Activated naive CD4-positive, alpha-beta T cell treated with anti-CD3 and anti-CD28 coated beads, Interleukin-2, amount 50 U/mL, for 72 hours (primary cell): Measurements from ENCODE around the gene ATP8B1. TPM values are rescaled to one million over a fixed set of nuclear protein-coding genes. Genes with fewer than 3 reads are reported as not detected.
"Not testable (repeated sequence)": the region's sequence is repeated elsewhere in the genome, so short reads cannot be mapped to it uniquely, and the experiment has no call there.

Experiments
- ATAC-seq, 2 donors: fragments of 150-1000 bp; cut with Tn5 transposase; 2 replicates each; pipeline ENCODE4 v1.10.0; 2021; ENCODE audit warnings: mild to moderate bottlenecking in 2 of 2, moderate library complexity in 2 of 2
- DNase-seq, 2 donors: peaks; one replicate each; pipeline ENCODE4 v3.0.0; 2021 to 2022; ENCODE audit warnings: low spot score in 2 of 2
- H3K27ac Mint-ChIP-seq, 2 donors: one replicate each; pipeline ENCODE4 v1.8.0; 2022; ENCODE audit warnings: mild to moderate bottlenecking in 2 of 2, mixed read lengths in 2 of 2
- H3K36me3 Mint-ChIP-seq, 2 donors: one replicate each; pipeline ENCODE4 v1.8.0; 2022; ENCODE audit warnings: mixed read lengths in 2 of 2
- H3K9me3 Mint-ChIP-seq, 2 donors: one replicate each; pipeline ENCODE4 v1.8.0; 2022; ENCODE audit warnings: mixed read lengths in 2 of 2
- total RNA-seq, 2 donors: library from RNA; stranded (reverse); gene quantifications; one replicate each; pipeline ENCODE4 v1.2.3, GENCODE V29; 2022

ATP8B1 gene
- total RNA-seq, 2 donors from 2014 or later, result not detected

DNA sequence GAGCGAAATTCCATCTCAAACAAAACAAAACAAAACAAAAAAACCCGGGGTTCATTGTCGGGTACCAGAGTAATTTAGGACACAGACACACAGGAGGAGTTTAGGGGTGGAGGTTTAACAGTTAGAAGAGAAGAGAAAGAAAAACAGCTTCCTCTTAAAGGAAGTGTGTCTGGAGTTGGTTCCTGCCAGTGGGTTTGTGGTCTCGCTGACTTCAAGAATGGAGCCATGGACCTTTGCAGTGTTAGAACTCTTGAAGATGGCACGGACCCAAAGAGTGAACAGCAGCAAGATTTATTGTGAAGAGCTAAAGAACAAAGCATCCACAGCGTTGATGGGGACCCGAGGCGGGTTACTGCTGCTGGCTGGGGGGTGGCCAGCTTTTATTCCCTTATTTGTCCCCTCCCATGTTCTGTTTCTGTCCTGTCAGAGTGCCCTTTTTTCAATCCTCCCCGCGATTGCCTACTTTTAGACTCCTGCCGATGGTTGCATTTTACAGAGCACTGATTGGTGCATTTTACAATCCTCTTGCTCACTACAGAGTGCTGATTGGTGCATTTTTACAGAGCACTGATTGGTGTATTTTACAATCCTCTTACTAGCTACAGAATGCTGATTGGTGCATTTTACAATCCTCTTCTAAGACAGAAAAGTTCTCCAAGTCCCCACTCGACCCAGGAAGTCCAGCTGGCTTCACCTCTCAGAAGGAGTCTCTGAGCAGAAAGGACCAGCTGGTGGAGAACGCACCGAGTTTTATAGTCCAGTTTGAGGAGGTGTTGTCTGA, 28.7 kb upstream of the ATP8B1 start:
- ATAC-seq, result no peak
- DNase-seq, result no peak
- H3K36me3 Mint-ChIP-seq, result peaks cover 24 to 33% of the 10 kb centered on the region in 2 donors
- H3K9me3 Mint-ChIP-seq, result peaks cover 4 to 13% of the 10 kb centered on the region in 2 donors
- H3K27ac Mint-ChIP-seq, result no peak overlapping the region

DNA sequence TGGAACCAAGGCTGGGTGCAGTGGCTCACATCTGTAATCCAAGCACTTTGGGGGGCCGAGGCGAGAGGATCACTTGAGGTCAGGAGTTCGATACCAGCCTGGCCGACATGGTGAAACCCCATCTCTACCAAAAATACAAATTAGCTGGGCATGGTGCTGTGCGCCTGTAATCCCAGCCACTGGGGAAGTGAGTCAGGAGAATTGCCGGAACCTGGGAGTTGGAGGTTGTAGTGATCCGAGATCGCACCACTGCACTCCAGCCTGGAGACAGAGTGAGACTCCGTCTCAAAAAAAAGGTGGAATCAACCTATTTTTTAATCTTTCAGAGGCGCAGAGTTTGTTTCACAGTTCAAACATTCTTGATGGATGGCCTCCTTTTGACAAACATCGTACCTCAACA, 24.5 kb upstream of the ATP8B1 start:
- H3K9me3 Mint-ChIP-seq, result peaks cover under 1 to 9% of the 10 kb centered on the region in 2 donors
- ATAC-seq (no peak), DNase-seq (no peak)
- H3K27ac Mint-ChIP-seq, result no peak overlapping the region
- peaks cover 11 to 15% of the 10 kb centered on the region in 2 donors for H3K36me3 Mint-ChIP-seq

DNA sequence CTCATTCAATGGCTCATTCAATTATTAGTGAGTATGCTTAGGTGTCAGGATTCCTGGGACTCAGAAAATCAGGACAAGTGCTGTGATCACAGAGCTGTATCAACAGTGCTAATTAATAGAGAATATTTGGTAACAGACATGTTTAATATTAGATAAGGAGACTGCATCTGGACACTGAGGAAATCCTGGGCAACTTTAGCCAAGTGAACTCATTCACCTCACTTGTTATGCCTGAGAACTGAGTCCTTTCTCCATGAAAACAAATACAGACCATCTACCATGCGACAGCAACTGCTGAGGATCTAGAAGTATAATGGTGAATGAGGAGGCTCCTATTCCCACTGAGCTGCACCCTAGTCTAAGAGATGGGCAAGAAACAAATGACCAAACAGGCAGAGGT, 23.1 kb upstream of the ATP8B1 start:
- H3K9me3 Mint-ChIP-seq, result peaks cover 0 to under 1% of the 10 kb centered on the region in 2 donors
- ATAC-seq (no peak), DNase-seq (no peak)
- no peak overlapping the region for H3K27ac Mint-ChIP-seq
- H3K36me3 Mint-ChIP-seq, result peaks cover 2 to 4% of the 10 kb centered on the region in 2 donors

DNA sequence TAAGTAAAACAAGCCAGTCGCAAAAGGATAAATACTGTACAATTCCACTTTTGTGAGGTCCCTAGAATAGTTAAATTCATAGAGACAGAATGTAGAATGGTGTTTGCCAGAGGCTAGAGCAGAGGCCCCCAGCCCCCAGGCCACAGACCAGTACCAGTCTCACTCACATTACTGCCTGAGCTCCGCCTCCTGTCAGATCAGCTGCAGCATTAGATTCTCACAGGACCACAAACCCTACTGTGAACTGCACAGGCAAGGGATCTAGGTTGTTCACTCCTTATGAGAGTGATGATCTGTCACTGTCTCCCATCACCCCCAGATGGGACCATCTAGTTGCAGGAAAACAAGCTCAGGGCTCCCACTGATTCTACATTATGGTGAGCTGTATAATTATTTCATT, 17.5 kb upstream of the ATP8B1 start:
- not testable (repeated sequence) for H3K36me3 Mint-ChIP-seq, H3K9me3 Mint-ChIP-seq, DNase-seq, H3K27ac Mint-ChIP-seq, ATAC-seq

DNA sequence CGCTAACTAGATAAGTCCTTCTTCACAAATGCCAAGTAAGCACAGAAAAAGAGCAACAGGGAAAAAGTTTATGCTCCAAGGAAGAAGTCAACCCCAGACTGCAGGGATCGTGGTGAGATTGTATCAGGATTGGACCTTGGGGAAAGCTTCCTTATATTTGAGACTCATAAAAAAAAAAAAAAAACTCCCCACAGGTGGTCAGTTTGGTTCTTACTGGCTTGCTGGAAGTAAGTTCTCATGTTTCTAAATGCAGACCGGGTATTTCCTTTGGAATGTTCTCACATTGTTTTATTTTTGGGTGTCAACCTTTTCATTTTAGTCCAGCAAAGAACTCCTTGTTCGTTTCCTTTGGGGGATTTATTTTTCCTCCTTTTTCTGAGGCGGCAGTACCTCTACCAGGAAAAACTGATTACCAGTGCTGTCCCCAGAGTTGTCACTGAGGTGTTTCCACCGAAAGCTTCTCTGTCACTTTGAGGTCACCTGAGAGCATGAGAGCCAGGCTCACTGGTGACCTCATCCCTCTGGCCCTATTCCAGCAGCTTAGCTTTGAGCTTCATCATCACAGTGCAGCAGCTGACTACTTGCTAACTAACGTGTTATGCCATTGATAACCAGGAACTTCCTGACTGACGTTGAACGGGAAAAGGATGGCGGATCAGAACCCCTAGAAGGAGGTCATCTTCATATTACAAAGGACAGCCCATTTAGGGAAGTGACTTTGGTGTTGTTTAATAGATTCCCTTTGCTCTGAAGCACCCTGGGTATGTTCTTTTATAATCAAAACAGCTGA, 16.8 kb upstream of the ATP8B1 start:
- ATAC-seq, result peak in 1 of 2 donors; percentile 37
- peaks cover 0 to 5% of the 10 kb centered on the region in 2 donors for H3K9me3 Mint-ChIP-seq
- no peaks in the 10 kb centered on the region for H3K36me3 Mint-ChIP-seq
- DNase-seq, result no peak
- H3K27ac Mint-ChIP-seq, result no peak overlapping the region

DNA sequence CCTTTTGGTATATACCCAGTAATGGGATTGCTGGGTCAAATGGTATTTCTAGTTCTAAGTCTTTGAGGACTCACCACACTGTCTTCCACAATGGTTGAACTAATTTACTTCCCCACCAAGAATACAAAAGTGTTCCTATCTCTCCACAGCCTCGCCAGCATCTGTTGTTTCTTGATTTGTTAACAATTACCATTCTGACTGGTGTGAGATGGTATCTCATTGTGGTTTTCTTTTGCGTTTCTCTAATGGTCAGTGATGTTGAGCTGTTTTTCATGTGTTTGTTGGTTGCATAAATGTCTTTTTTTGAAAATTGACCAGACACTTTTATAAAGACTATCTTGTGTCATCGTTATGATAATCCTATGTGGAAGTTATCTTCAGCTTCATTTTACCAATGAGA, 16.0 kb upstream of the ATP8B1 start:
- no peak for DNase-seq
- Mint-ChIP-seq H3K27ac (no peak overlapping the region), H3K9me3 (peaks cover 0 to 7% of the 10 kb centered on the region in 2 donors), H3K36me3 (no peaks in the 10 kb centered on the region)
- no peak for ATAC-seq

DNA sequence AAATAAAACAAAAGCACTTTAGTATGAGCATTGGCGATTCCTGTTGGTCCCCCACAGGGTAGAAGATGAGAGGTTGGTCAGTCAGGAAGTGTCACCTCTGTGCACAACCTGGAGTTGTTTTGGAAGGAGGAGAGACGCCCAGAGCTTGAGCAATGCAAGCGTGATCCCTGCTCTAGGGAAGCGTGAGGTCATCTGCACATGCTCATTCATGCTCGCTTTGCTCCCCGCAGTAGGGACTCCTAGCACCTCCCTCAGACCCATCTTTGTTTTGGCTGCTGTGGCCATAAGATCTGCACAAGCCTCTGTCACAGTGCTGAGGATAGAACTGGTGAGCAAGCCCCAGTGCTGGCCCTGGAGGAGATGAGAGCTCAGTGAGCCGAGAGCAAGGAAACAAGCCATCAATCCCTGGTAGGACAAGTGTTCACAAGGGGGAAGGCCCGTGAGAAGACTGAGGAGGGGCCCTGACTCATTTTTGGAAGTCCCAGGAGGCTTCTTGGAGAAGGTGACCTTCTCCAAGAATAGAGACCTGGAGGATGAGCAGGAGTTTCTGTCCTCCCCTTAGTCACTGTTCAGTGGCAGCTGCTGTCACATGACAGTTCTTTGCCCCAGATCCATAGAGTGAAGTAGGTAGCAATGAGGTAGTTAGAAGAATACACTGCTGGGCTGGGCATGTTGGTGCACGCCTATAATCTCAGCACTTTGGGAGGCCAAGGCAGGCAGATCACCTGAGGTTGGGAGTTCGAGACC, 13.3 kb upstream of the ATP8B1 start:
- peak in 1 of 2 donors; percentile 43 for ATAC-seq
- Mint-ChIP-seq H3K9me3 (peaks cover 6 to 16% of the 10 kb centered on the region in 2 donors), H3K36me3 (peaks cover 9 to 12% of the 10 kb centered on the region in 2 donors), H3K27ac (no peak overlapping the region)
- no peak for DNase-seq

DNA sequence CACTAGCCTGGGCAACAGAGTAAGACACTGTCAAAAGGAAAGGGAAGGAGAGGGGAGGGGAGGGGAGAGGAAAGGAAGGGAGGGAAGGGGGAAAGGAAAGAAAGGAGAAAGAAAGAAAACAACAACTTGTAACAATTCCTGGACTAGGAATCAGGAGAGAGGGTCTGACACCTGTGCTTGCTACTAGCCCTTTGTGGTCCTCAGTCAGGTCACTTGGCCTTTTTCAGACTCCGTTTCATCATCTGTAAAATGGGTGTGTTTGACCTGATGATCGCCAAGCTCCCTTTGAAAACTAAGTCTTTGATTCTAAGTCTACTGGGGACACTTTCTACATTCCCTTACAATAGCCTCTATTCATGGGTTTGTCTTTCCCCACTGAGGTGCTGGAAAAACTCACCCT, 11.4 kb upstream of the ATP8B1 start:
- no peak overlapping the region for H3K27ac Mint-ChIP-seq
- DNase-seq, result no peak
- no peak for ATAC-seq
- peaks cover 9 to 14% of the 10 kb centered on the region in 2 donors for H3K36me3 Mint-ChIP-seq
- H3K9me3 Mint-ChIP-seq, result peaks cover 9 to 19% of the 10 kb centered on the region in 2 donors

DNA sequence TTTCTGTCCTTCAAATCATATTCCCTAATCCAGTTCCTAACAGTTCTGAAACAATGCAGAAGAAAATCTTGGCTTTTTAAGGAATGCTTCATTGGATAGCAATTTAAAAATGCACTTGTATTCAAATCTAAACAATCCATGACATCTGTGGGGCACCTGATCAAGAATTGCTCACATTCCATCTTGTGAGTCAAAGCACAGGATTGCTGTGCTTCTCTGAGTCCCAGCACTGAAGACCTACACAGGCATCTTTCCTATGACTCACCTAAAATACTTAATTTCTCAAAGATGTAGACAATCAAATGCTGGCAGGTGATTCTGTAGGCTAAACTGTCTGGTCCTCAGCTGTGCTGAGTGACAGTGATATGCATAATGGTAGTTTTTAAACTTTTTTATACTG, 10.1 kb upstream of the ATP8B1 start:
- DNase-seq (no peak), ATAC-seq (no peak)
- Mint-ChIP-seq H3K36me3 (peaks cover 9 to 14% of the 10 kb centered on the region in 2 donors), H3K27ac (no peak overlapping the region), H3K9me3 (peaks cover 9 to 18% of the 10 kb centered on the region in 2 donors)

DNA sequence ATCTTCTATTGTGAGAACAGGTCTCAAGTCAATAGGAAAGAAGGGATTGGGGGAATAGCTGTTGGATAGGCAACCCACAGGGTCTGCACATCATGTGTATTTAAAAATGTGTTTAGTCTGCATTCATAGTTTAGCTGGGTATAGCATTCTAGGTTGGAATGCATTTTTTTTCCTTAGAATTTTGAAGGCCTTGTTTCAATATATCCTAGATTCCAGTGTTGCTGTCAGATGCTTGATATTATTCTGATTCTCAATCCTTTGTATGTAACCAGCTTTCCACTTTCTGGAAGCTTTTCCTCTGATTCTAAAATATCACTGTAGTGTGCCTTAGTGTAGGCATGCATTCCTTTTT, 9.0 kb upstream of the ATP8B1 start:
- ATAC-seq (no peak), DNase-seq (no peak)
- Mint-ChIP-seq H3K9me3 (peaks cover 9 to 16% of the 10 kb centered on the region in 2 donors), H3K36me3 (peaks cover 9 to 14% of the 10 kb centered on the region in 2 donors), H3K27ac (no peak overlapping the region)

DNA sequence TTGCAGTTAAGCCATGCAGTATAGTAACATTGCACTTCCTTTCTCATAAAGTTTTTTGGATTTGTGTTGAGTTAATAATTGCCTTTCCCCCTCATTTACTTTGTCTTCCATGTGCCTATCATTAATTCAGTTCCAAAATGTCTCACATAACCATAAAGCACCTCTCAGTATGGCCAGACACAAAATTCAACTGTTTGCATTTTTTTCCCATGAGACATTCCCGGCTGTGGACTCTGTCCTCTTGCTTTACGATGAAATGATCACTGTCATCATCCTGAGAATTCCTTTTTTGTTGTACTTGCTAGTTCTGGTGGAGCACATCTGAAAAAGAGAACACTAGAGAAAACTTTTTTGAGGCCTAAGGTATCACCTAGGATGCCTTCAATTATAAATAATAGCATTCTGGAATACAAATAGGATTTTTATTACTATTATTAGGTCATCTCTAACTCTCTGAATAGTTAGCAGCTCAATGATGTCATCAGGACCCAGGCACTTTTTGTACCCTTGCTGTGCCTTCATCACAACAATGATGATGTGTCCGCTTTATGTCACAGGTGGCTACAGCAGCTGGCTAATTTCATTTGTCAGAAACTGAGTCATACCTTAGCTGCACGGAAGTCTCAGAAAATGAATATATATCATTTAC, 8.5 kb upstream of the ATP8B1 start:
- DNase-seq, result no peak
- ATAC-seq, result no peak

DNA sequence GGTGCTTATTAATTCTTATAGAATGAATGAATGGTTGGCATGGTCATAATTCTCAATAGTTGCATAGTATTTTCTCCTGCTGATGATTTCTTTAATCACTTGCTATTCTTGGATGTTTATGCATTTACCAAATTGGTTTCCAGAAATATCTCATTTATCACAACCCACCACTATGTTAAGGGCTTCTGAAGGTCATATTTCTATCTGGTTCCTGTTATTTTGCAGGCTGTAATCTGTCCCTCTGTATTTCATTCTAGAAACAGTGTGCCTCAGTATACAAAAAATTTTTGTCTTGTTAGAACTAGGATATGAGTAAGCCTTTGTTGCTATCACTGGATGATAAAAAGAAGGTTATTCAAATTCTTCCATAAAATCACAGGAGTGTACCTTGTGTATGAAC, 6.1 kb upstream of the ATP8B1 start:
- ATAC-seq (no peak), DNase-seq (no peak)
- H3K36me3 Mint-ChIP-seq, result peaks cover 9 to 20% of the 10 kb centered on the region in 2 donors
- peaks cover 11 to 12% of the 10 kb centered on the region in 2 donors for H3K9me3 Mint-ChIP-seq
- H3K27ac Mint-ChIP-seq, result no peak overlapping the region

More for the DNA sequence above, 8.5 kb upstream of the ATP8B1 start:
- Mint-ChIP-seq H3K27ac (no peak overlapping the region), H3K36me3 (peaks cover 9 to 14% of the 10 kb centered on the region in 2 donors), H3K9me3 (peaks cover 9 to 16% of the 10 kb centered on the region in 2 donors)

DNA sequence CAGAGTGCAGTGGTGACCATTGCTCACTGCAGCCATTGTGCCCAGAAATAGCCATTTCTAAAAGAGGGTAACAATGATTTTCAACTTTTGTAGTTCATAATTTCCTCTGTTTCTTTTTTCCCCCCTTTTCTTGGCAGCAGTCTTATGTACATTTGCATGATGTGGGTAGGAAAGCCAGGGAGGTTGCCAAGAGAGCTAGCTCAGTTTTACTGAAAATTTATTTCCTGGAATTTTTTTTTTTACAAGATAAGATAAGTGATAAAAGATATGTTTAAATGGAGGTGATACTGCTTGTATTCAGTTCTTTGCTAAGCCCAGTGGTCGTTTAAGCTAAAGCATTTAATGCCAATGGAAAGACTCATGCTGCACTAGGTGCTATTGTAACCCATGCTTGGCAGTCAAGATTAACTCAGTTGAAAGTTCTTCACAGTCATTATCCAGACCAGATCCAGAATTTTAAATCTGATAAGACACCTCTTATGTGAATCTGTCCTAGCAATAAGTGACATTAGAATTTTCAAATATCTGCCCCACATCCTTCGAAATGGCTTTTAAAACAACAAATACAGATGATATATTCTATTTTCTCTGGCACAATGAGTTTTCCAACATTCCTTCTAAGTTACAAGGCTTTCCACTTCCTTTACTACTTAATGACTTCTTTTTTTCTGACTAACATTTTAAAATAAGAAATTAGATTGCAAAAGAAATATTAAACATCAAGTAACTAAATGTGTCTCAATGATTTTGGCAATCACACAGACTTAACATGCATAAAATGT, 4.4 kb upstream of the ATP8B1 start:
- Mint-ChIP-seq H3K27ac (no peak overlapping the region), H3K9me3 (peaks cover 6 to 7% of the 10 kb centered on the region in 2 donors), H3K36me3 (peaks cover 1 to 15% of the 10 kb centered on the region in 2 donors)
- DNase-seq (no peak), ATAC-seq (no peak)

DNA sequence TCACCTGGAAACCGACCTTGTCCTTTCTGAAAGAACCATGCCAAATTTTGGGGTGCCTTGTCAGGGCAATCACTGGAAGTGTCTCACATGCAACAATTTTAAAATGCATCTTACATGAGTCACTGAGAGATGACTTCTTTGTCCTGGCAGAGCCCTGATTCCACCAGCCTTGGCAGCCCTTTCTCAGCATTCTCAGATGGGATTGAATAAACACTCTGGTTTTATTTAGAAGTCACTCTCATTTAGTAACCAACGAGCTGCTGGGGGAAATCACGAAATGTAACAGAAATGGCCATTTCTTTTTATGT, 3.8 kb upstream of the ATP8B1 start:
- peaks cover 0 to 15% of the 10 kb centered on the region in 2 donors for H3K36me3 Mint-ChIP-seq
- H3K9me3 Mint-ChIP-seq, result peaks cover 6 to 7% of the 10 kb centered on the region in 2 donors
- ATAC-seq, result no peak
- H3K27ac Mint-ChIP-seq, result no peak overlapping the region
- DNase-seq, result no peak

DNA sequence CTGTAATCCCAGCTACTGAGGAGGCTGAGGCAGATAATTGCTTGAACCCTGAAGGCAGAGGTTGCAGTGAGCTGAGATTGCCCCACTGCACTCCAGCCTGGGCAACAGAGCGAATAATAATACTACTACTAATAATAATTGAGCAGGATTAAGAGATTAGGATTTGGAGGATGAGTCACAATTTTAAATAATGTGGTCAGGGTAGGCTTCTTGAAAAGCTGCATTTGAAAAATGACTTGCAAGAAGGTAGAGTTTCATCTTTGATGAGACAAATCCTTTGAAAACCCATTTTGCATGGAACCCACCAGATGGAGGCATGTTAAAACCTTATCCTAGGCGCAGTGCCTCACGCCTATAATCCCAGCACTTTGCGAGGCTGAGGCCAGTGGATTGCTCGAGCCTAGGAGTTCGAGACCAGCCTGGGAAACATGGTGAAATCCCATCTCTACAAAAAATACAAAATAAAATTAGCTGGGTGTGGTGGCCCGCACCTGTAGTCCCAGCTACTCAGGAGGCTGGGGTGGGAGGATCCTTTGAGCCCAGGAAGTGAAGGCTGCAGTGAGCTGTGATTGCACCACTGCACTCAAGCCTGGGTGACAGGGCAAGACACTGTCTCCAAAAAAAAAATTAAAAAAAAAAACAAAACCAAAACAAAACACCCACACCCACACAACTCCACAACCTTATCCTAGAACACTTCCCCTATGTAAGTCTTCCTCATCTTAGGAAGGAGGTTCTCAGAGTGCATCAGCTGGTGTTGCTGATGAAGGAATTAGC, 3.3 kb upstream of the ATP8B1 start:
- DNase-seq (no peak), ATAC-seq (no peak)
- H3K9me3 Mint-ChIP-seq, result peaks cover 3 to 6% of the 10 kb centered on the region in 2 donors
- no peak overlapping the region for H3K27ac Mint-ChIP-seq
- H3K36me3 Mint-ChIP-seq, result peaks cover 0 to 15% of the 10 kb centered on the region in 2 donors
